ENCODE results near the gene STKLD1.
"Not testable (repeated sequence)": the region's sequence is repeated elsewhere in the genome, so short reads cannot be mapped to it uniquely, and the experiment has no call there.

Gene STKLD1

GRCh38 chr9:133386338-133386737 lies 10.2 kb downstream of the STKLD1 start:
- no peak for DNase-seq (ENCODE audit: low spot score)

- DNase-seq (ENCODE audit: low spot score), result no peak
Observed at GRCh38 chr9:133387680-133388079, 11.5 kb downstream of the STKLD1 start.

GRCh38 chr9:133389025-133389557 lies 12.9 kb downstream of the STKLD1 start:
- DNase-seq (ENCODE audit: low spot score), result no peak

DNA sequence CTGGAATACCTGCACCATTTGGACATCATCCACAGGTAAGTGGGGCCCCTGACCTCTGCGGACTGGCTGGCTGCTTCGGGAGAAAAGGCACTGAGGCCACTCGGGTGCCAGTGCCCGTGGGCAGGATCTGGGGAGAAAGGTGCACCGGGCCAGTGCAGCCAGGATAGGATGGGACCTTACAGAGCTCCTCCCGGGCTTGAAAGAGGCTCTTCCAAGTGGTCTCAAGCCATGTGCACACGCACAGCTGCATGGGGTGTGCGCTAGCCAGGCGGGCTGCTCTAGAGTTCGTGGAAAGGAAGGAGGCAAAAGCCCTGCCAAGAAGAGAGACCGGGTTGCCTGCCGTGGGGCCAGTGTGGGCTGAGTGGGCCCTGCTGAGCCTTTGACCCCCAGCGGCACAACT lies 13.4 kb downstream of the STKLD1 start:
- DNase-seq (ENCODE audit: low spot score), result no peak

GRCh38 chr9:133390713-133391112 lies 14.5 kb downstream of the STKLD1 start:
- DNase-seq (ENCODE audit: low spot score), result no peak

DNA sequence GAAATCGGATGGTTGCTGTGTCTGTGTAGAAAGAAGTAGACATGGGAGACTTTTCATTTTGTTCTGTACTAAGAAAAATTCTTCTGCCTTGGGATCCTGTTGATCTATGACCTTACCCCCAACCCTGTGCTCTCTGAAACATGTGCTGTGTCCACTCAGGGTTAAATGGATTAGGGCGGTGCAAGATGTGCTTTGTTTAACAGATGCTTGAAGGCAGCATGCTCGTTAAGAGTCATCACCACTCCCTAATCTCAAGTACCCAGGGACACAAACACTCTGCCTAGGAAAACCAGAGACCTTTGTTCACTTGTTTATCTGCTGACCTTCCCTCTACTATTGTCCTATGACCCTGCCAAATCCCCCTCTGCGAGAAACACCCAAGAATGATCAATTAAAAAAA lies 15.3 kb downstream of the STKLD1 start:
- DNase-seq (ENCODE audit: low spot score), result not testable (repeated sequence)

GRCh38 chr9:133392308-133392707 lies 16.1 kb downstream of the STKLD1 start:
- not testable (repeated sequence) for DNase-seq (ENCODE audit: low spot score)

GRCh38 chr9:133393399-133393798 lies 17.2 kb downstream of the STKLD1 start:
- DNase-seq (ENCODE audit: low spot score), result no peak

GRCh38 chr9:133394687-133395271 lies 18.6 kb downstream of the STKLD1 start:
- no peak for DNase-seq (ENCODE audit: low spot score)

DNA sequence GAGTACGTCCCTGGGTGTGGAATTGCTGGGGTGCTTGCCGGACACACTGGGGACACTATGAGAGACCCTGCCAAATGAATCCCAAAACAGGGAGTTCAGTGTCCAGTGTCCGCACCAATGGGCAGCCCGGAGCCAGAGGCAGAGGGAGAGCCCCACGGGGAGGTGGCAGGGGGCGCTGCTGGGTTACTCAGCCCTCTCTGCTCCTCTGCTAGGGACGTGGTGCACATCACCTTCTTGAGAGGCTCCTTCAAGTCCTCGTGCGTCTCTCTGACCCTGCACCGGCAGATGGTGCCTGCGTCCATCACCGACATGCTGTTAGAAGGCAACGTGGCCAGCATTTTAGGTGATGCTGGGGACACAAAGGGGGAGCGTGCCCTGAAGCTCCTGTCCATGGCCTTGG lies 20.8 kb downstream of the STKLD1 start:
- no peak for DNase-seq (ENCODE audit: low spot score)

DNA sequence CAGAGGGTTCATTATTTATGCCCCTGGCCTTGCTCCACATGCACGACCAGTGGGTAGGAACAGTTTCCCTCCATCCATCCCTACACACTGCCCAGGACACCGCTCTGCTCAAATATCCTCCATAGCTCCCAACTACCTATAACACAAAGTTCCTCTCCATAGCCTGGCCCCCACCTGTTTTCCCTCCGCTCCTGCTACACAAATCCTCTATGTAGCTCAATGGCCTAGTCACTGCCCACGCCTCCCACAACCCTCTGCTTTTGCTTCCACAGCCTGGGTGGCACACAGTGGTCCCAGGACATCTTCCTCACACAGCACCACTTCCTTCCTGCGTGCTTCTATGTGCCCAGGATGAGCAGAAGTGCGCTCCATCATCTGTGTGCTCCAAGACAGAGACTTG lies 21.2 kb downstream of the STKLD1 start:
- DNase-seq (ENCODE audit: low spot score), result no peak

GRCh38 chr9:133397895-133398294 lies 21.7 kb downstream of the STKLD1 start:
- no peak for DNase-seq (ENCODE audit: low spot score)

- no peak for DNase-seq (ENCODE audit: low spot score)
Observed at GRCh38 chr9:133400292-133400691, 24.1 kb downstream of the STKLD1 start.

GRCh38 chr9:133401588-133401987 lies 25.4 kb downstream of the STKLD1 start:
- DNase-seq (ENCODE audit: low spot score), result no peak

GRCh38 chr9:133402689-133403088 lies 26.5 kb downstream of the STKLD1 start:
- DNase-seq (ENCODE audit: low spot score), result no peak

- DNase-seq (ENCODE audit: low spot score), result peak; percentile 65
Observed at GRCh38 chr9:133403766-133404453, 27.7 kb downstream of the STKLD1 start.

GRCh38 chr9:133404454-133405002 lies 28.4 kb downstream of the STKLD1 start:
- DNase-seq (ENCODE audit: low spot score), result no peak

DNA sequence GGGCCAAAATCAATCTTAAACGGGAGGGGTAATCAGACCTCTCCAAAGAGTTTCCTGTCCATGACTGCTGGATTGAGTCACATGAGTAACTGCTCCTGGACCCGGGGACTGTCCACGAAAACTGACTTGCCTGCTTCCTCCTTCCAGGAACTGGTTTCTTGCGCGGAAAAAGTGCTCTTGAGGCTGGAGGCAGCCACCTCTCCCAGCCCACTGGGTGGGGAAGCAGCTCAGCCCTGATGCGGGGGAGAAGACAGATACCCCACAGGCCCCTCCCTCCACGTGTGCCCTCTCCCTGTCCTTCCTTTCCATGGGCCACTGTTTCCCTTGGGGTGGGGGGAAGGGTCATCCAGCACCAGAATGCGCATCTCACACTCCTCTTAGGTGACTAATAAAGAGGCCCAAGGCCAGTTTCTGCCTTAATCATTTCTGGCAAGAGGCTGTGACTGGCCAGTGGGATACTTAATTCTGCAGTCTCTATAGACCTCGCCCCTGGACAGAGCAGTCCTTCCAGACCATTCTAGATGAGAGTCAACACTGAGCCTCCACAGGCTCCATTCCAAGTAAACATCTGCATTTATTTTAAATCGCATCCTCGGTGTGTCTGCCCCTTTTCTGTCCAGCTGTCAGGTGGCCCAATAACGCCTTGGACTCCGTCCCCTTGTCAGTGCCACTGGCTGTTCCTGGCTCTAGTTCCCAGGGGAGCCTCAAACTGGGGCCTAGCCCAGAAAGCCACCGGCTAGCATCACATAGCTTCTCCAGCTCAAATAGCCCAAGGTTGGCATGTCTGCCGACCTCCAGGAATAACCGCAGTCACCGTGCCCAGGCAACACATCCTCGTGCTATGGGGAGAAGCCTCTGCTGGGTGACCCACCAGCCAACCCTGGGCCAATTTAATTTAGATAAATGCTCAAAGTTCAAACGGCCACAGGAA lies 29.6 kb downstream of the STKLD1 start:
- peak; percentile 47 for DNase-seq (ENCODE audit: low spot score)

- peak; percentile 77 for DNase-seq (ENCODE audit: low spot score)
Observed at GRCh38 chr9:133406480-133407307, 30.5 kb downstream of the STKLD1 start.

DNA sequence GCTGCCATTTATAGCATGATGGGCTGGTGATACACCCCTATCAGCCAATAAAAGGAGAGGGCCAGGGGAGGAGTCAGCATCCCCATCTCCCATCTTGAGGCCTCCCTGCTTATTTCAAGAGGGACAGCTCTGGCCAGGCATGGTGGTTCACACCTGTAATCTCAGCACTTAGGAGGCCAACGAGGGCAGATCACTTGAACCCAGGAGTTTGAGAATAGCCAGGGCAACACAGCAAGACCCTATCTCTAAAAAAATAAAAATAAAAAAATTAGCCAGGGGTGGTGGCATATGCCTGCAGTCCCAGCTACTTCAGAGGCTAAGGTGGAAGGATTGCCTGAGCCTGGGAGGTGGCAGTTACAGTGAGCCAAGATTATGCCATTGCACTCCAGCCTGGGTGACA lies 31.9 kb downstream of the STKLD1 start:
- DNase-seq (ENCODE audit: low spot score), result no peak

GRCh38 chr9:133415170-133415569 lies 39.0 kb downstream of the STKLD1 start:
- DNase-seq (ENCODE audit: low spot score), result no peak

Data from kidney tubule cell (primary cell).